Amniotic epithelial cell (primary cell): ENCODE results near the gene CDC42EP5.
"Not testable (repeated sequence)": the region's sequence is repeated elsewhere in the genome, so short reads cannot be mapped to it uniquely, and the experiment has no call there.

ENCODE experiments used
- DNase-seq: peaks from one replicate; pipeline ENCODE4 v3.0.0-alpha.2; 2010; ENCODE audit warnings: low read depth

Gene CDC42EP5

DNA sequence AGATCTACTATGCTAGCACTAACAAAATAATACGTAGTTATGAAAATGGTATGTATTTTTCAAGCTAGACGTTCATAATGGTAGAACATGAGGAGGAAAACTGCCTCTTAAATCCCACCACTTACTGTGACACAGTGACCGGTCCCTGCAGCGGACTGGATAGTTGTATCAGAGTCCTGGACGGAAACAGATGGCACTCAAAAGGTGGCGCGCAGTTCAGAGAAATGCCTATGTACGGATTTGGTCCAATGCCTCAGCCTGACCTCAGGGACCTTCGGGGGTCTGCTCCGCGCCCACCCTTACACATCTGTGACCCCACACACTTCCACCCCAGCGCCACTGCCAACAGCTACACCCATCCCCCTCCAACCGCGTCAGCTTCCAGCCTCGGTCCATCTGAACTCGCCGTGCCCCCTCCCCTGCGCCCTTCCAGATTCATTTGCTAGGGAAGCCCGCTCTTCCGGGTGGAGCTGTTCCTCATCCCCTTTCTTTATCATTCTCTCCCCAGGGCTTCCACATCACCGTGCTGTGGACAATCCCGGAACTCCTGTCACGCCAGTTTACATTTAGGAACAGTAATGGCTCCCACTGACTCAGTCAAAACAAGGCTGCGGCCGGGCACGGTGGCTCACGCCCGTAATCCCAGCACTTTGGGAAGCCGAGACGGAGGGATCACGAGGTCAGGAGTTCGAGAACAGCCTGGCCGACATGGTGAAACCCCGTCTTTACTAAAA, 24.9 kb downstream of the CDC42EP5 start:
- peak; percentile 62 for DNase-seq

GRCh38 chr19:54446349-54446748, 26.7 kb downstream of the CDC42EP5 start:
- DNase-seq = not testable (repeated sequence)

DNA sequence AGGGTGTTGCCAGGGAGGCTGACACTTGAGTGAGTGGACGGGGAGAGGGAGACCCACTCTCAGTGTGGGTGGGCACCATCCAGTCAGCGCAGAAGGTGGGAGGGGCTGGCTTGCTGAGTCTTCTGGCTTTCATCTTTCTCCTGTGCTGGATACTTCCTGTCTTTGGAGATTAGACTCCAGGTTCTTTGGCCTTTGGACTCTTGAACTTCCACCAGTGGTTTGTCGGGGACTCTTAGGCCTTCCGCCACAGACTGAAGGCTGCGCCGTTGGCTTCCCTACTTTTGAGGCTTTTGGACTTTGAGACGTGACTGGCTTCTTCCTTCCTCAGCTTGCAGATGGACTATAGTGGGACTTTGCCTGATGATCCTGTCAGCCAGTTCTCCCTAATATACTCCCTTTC, 28.4 kb downstream of the CDC42EP5 start:
- no peak for DNase-seq

- DNase-seq = no peak
Observed at GRCh38 chr19:54440641-54441040, 32.5 kb downstream of the CDC42EP5 start.

DNA sequence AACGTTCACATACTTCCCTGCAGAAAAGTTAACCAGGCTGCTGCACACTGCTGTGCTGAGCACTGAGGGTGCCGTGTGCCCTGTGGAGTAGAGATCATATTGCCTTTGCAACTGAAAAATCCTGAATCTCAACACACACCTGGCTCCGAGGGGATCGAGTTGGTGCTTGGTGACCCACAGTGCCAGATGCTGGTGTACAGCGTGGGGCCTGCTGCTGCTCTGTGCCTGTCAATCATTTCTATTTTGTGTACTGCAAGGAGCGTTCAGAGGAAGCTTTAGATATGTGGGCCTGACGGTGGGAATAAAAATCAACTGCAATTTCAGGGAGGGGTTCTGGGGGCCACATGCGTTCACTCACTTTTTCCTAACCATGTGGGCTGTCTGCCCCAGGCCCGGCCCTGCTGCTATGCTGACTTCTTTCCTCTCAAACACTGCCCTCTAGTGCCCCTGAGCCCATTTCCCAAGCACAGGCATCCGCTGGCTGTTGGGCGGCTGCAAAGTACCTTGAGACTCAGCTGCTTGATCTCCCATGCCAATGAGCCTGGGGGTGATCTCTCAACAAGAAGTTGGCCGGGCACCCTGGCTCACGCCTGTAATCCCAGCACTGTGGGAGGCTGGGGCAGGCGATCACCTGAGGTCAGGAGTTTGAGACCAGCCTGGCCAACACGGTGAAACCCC, 33.8 kb downstream of the CDC42EP5 start:
- DNase-seq = peak; percentile 46

DNA sequence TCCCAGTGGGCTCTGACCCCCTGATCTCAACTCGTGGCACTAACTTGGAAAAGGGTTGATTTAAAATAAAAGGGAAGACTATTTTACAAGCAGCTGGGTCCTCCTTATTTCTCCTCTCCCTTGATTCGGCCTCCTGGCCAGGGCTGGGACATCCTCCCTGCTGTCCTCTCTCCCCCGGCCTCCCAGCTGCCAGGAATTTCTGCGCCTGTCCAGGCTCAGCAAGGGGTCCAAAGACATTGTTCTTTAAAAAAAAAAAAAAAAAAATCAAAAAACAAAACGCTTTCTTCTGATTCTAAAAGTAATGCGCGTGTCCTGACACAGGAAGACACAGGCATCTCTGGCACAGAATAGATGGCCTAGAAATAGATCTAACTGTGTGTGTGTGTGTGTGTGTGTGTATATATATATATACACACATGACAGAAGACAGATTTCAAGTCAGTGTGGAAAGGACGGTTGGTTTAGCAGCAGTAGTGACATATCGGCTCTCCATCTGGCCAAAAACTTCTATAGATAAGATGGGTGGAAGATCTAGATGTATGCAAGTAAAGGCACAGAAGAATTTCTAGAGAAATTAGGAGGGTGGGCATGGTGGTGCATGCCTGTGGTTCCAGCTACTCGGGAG, 36.4 kb downstream of the CDC42EP5 start:
- DNase-seq = no peak

DNA sequence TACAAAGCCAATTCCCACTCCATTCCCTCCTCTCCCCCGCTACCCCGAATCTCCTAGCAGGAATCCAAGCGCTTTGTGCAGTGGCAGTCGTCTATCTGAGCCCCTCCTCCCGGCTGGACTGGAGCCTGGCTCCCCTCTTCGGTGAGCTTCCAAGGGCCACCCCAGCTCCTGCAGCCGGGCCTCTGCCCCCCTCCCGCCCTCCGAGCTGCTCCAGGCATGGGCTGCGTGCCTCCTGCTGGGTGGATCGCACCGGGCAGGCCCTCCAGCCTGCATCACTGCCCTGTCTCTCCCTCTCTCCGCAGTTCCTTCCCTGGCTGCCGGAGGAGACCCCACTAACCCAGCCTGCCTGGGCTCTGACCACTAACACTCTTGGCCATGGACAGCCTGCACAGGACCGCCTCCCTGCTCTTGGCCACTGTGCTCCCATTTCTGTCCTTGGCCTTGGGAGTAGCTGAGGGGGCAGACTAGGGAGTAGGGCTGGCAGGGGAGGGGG, 37.0 kb downstream of the CDC42EP5 start:
- no peak for DNase-seq

GRCh38 chr19:54435551-54436016, 37.5 kb downstream of the CDC42EP5 start:
- DNase-seq = no peak

DNA sequence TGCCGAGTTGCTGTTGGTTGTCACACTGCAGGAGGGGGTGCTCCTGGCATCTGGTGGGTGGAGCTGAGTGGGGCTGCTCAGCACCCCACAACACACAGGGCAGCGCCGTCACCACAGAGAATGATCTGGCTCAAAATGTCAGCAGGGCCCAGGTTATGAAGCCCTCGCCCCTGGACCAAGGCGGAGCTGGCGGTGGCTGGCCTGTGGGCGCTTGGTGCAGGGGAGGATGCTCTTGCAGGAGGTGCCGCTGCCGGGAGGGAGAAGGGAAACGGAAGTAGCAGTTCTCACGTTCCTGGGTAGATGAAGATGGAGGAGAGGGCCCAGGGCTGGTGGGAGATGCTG, 38.3 kb downstream of the CDC42EP5 start:
- no peak for DNase-seq

DNA sequence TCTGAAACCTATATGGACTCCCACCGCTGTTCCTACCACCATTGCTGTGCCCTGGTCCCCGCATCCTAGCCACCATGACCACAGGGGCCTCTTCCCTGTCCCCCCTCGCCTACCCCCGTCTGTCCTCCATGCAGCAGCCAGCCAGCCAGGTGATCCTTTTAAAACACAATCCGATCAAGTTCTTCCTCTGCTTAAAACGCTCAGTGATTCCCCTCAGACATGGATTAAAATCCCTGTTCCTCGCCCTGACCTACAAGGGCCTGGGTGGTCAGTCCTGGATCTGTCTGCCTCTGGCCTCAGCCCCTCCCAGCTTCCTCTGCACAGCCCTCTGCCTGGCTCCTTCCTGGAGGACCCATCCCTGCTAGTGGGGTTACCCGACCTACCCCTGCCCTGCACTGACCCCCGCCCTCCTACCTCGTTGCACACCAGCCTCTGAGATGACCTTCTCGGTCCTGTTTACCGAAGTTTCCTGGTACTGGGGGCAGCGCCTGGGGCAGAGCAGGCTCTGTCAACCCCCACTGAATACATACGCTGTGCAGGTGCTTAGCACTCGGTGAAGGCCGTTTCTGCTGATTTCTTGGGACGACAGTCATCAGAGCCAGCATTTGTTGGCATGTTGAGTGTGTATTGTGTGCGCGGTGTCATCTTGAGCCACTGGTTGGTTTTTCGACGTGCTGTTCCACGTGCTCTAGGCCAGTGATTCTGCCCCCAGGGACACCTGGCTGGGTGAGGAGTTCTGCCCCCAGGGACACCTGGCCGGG, 38.8 kb downstream of the CDC42EP5 start:
- DNase-seq = no peak

DNA sequence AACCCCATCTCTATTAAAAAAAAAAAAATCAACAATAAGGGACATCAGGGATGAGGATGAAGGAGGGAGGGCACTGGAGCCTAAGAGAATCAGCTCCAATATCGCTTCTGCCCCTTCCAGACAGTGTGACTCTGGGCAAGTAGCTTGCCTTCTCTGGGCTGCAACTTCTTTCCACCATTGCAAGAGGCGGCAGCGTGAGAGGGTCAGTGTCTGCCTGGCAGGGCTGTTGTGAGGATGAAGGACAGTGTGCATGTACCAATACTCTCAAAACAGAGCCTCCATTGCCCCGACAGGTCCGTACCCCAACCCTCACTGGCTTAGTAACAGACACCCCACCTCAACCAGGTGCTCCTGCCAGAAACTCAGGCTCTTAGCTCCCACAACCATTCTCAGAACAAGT, 39.4 kb downstream of the CDC42EP5 start:
- DNase-seq = no peak

DNA sequence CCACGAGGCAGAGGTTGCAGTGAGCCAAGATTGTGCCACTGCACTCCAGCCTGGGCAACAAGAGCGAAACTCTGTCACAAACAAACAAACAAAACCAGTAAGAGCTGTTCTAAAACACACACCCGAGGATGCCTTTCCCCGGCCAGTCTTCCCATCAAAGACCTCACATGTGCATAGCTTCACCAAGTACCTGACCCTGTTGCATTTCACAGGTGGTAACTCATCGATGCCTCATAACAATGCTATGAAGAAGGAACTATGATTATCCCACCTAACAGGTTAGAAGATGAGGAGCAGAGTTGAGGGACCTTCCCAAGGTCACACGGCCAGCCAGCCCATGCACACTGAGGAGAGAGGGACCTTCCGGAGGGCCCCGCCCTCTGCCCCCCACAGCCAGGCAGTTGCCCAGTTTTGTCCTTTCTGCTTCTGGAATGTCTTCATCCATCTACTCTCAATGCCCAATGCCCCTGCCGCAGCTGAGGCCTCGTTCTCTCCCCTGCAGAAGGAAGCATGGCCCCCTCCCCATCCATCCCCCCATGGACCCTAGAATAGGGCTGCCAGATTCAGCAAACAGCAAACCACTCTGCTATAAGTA, 40.9 kb downstream of the CDC42EP5 start:
- DNase-seq = no peak

DNA sequence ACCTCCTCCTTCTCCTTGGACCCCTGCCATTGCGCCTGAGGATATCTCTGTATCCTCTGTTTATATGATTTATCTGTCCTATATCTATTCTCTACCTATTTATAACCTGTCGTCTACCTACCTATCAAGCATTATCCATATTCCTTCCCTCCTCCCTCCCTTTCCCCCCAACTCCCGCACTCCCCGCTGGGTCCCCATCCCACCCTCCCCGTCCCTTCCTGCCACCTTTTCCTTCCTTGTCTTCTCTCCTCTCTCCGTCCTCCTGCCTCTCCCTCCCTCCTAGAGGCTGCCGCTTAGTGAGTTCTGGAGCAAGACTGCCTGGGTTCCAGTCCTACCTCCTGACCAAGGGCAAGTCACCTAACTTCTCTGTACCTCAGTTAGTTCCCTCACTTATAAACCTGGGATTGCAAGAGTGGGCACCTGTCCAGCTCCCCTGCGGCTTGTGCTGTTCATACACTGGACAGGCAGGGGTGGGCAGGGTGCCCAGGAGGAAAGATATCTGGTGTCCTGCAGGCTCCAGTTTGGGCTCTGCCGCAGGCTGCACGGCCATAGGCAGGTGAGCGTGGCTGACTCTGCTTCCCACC, 41.7 kb downstream of the CDC42EP5 start:
- DNase-seq = peak; percentile 24

GRCh38 chr19:54430306-54431254, 42.5 kb downstream of the CDC42EP5 start:
- no peak for DNase-seq

GRCh38 chr19:54429545-54430227, 43.4 kb downstream of the CDC42EP5 start:
- DNase-seq = no peak

GRCh38 chr19:54429176-54429495, 44.0 kb downstream of the CDC42EP5 start:
- no peak for DNase-seq

- DNase-seq = no peak
Observed at GRCh38 chr19:54428323-54429175, 44.5 kb downstream of the CDC42EP5 start.

DNA sequence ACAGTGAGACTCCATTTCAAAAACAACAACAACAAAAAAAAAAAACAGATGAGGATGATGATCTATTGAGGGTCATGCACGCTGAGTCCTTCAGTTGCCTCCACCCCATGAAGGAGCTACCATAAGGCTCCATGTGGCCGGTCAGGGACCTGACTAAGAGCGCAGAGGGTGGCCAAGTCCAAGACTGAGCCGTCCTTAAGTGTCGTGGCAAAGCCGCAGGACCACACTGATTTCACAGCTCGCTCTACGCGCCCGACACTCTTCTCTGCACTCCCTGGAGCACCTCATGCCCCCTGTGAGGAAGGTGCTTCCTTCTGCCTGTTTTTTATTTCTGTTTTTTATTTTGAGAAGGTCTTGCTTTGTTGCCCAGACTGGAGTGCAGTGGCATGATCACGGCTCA, 45.5 kb downstream of the CDC42EP5 start:
- no peak for DNase-seq
